ENCODE data around the gene FHOD3. TPM values are rescaled to one million over a fixed set of nuclear protein-coding genes. Genes with fewer than 3 reads are reported as not detected.

The FHOD3 gene
- total and polyA plus RNA-seq, 4 donors: 0.57 to 1.3 (median 1.2) TPM; not detected in 1

DNA sequence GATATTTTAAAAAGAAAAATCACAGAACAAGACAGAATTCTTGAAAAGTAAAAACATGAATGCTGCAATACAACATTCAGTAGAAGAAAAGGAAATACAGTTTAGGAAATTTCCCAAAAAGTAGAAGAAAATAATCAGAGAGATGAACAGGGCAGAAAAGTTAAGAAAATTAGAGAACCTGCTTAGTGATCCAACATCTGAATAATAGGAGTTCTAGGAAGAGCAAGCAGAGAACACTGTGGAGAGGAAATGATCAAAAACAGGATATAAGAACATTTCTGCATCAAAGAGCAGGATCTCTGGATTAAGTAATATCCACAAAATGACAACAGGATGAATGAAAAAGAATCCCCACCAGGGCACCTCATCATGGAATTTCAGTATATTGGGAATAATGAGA, 8.8 kb upstream of the FHOD3 start:
- Histone ChIP-seq H3K36me3 (ENCODE audit: control insufficient read depth in 4 of 4, insufficient read depth in 3 of 4, low read depth in 1 of 4, low read length in 3 of 4) (no peaks in the 10 kb centered on the region), H3K4me1 (ENCODE audit: control insufficient read depth in 4 of 4, insufficient read depth in 4 of 4, low read length in 3 of 4) (peaks cover 0 to 3% (median 0%) of the 10 kb centered on the region in 4 donors), H3K9ac (ENCODE audit: low read depth in 1 of 2, low read length in 2 of 2) (no peak overlapping the region), H3K4me3 (ENCODE audit: low read depth in 1 of 3, low read length in 3 of 3) (no peak overlapping the region), H3K27me3 (ENCODE audit: control insufficient read depth in 4 of 4, insufficient read depth in 4 of 4, low read length in 3 of 4) (peaks cover 0 to 3% (median 0%) of the 10 kb centered on the region in 4 donors), H3K27ac (ENCODE audit: low read depth in 1 of 2, low read length in 2 of 2) (no peak overlapping the region), H3K9me3 (ENCODE audit: control insufficient read depth in 4 of 4, low read length in 3 of 4) (peaks cover 0 to 10% (median 0%) of the 10 kb centered on the region in 4 donors)
- no peak for TF ChIP-seq HNF4A (conservative IDR thresholded peaks at IDR 0.05)
- TF ChIP-seq, protein P1, sequence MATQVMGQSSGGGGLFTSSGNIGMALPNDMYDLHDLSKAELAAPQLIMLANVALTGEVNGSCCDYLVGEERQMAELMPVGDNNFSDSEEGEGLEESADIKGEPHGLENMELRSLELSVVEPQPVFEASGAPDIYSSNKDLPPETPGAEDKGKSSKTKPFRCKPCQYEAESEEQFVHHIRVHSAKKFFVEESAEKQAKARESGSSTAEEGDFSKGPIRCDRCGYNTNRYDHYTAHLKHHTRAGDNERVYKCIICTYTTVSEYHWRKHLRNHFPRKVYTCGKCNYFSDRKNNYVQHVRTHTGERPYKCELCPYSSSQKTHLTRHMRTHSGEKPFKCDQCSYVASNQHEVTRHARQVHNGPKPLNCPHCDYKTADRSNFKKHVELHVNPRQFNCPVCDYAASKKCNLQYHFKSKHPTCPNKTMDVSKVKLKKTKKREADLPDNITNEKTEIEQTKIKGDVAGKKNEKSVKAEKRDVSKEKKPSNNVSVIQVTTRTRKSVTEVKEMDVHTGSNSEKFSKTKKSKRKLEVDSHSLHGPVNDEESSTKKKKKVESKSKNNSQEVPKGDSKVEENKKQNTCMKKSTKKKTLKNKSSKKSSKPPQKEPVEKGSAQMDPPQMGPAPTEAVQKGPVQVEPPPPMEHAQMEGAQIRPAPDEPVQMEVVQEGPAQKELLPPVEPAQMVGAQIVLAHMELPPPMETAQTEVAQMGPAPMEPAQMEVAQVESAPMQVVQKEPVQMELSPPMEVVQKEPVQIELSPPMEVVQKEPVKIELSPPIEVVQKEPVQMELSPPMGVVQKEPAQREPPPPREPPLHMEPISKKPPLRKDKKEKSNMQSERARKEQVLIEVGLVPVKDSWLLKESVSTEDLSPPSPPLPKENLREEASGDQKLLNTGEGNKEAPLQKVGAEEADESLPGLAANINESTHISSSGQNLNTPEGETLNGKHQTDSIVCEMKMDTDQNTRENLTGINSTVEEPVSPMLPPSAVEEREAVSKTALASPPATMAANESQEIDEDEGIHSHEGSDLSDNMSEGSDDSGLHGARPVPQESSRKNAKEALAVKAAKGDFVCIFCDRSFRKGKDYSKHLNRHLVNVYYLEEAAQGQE (IDR thresholded peaks at IDR 0.05): no peak
- TF ChIP-seq HNF4G (IDR thresholded peaks at IDR 0.05): no peak
- TF ChIP-seq, protein P2, sequence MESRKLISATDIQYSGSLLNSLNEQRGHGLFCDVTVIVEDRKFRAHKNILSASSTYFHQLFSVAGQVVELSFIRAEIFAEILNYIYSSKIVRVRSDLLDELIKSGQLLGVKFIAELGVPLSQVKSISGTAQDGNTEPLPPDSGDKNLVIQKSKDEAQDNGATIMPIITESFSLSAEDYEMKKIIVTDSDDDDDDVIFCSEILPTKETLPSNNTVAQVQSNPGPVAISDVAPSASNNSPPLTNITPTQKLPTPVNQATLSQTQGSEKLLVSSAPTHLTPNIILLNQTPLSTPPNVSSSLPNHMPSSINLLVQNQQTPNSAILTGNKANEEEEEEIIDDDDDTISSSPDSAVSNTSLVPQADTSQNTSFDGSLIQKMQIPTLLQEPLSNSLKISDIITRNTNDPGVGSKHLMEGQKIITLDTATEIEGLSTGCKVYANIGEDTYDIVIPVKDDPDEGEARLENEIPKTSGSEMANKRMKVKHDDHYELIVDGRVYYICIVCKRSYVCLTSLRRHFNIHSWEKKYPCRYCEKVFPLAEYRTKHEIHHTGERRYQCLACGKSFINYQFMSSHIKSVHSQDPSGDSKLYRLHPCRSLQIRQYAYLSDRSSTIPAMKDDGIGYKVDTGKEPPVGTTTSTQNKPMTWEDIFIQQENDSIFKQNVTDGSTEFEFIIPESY (IDR thresholded peaks at IDR 0.05): no peak
- no peak for TF ChIP-seq RAD21 (IDR thresholded peaks at IDR 0.05)
- no peak for TF ChIP-seq GABPA (IDR thresholded peaks at IDR 0.05 in 1 of 2, conservative IDR thresholded peaks at IDR 0.05 in 1 of 2)
- no peak for TF ChIP-seq FOXA1 (IDR thresholded peaks at IDR 0.05)
- TF ChIP-seq TAF1 (conservative IDR thresholded peaks at IDR 0.05): no peak
- TF ChIP-seq, protein P3, sequence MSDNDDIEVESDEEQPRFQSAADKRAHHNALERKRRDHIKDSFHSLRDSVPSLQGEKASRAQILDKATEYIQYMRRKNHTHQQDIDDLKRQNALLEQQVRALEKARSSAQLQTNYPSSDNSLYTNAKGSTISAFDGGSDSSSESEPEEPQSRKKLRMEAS (IDR thresholded peaks at IDR 0.05): no peak
- DNase-seq (ENCODE audit: low spot score): no peak

DNA sequence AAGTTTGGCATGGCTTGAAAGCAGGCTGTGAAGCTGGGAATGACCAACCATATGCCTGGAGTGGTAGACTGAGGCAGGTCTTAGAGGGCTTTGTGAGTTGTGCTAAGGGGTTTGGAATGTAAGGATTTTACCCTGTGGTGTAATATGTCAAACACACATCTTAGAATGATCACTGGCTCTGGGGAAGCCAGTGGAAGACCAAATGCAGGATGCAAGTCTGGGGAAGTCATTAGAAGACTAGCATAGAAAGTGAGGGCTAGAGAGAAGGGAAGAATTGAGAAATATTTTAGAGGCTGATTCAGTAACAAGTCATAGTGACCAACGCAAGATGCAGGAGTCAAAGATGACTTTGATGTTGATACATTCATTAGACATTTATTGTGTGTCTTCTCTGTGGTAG, 3.5 kb upstream of the FHOD3 start:
- H3K4me3 ChIP-seq (ENCODE audit: low read depth in 1 of 3, low read length in 3 of 3): no peak overlapping the region
- 83% methylated on average over 1 of the region's 1 CpG for WGBS
- no peak overlapping the region for H3K9ac ChIP-seq (ENCODE audit: low read depth in 1 of 2, low read length in 2 of 2)
- peaks cover 5 to 19% (median 12%) of the 10 kb centered on the region in 4 donors for H3K4me1 ChIP-seq (ENCODE audit: control insufficient read depth in 4 of 4, insufficient read depth in 4 of 4, low read length in 3 of 4)
- H3K36me3 ChIP-seq (ENCODE audit: control insufficient read depth in 4 of 4, insufficient read depth in 3 of 4, low read depth in 1 of 4, low read length in 3 of 4): no peaks in the 10 kb centered on the region
- H3K27me3 ChIP-seq (ENCODE audit: control insufficient read depth in 4 of 4, insufficient read depth in 4 of 4, low read length in 3 of 4): peaks cover 0 to 5% (median 2%) of the 10 kb centered on the region in 4 donors
- no peak overlapping the region for H3K27ac ChIP-seq (ENCODE audit: low read depth in 1 of 2, low read length in 2 of 2)
- DNase-seq (ENCODE audit: low spot score): no peak
- TF ChIP-seq GABPA (IDR thresholded peaks at IDR 0.05 in 1 of 2, conservative IDR thresholded peaks at IDR 0.05 in 1 of 2): no peak
- TF ChIP-seq TAF1 (conservative IDR thresholded peaks at IDR 0.05): no peak
- no peak for TF ChIP-seq HNF4G (IDR thresholded peaks at IDR 0.05)
- no peak for TF ChIP-seq JUND (IDR thresholded peaks at IDR 0.05)
- TF ChIP-seq, protein P1 (IDR thresholded peaks at IDR 0.05): no peak
- TF ChIP-seq HNF4A (conservative IDR thresholded peaks at IDR 0.05): no peak
- TF ChIP-seq, protein P4, sequence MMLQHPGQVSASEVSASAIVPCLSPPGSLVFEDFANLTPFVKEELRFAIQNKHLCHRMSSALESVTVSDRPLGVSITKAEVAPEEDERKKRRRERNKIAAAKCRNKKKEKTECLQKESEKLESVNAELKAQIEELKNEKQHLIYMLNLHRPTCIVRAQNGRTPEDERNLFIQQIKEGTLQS (IDR thresholded peaks at IDR 0.05): no peak
- no peak for TF ChIP-seq NR2F2 (IDR thresholded peaks at IDR 0.05)
- TF ChIP-seq, protein P2 (IDR thresholded peaks at IDR 0.05): no peak
- peaks cover 0 to 2% (median 0%) of the 10 kb centered on the region in 4 donors for H3K9me3 ChIP-seq (ENCODE audit: control insufficient read depth in 4 of 4, low read length in 3 of 4)
